ENCODE measurements around the gene C19orf53. TPM values are rescaled to one million over a fixed set of nuclear protein-coding genes. Genes with fewer than 3 reads are reported as not detected.

C19orf53 gene
- total and polyA plus RNA-seq, 10 of the 15 experiments (the other 5 are each of a cell fraction or from before 2014, with no cell fraction given) = 109 to 449 (median 218) TPM

GRCh38 chr19:13741893-13742292 lies 32.4 kb upstream of the C19orf53 start:
- intact Hi-C loops (cut with micrococcal nuclease; ENCODE audit: unreplicated experiment) = no loop called here
- Histone ChIP-seq H3K4me1 (ENCODE audit: control insufficient read depth, insufficient read depth, low read length) (no peaks in the 10 kb centered on the region), H2AFZ (ENCODE audit: control insufficient read depth, low read depth, low read length) (no peak overlapping the region), H3K79me2 (ENCODE audit: control insufficient read depth, insufficient read depth, low read length) (no peaks in the 10 kb centered on the region), H3K27ac (ENCODE audit: control insufficient read depth, insufficient read depth) (no peak overlapping the region), H3K4me2 (ENCODE audit: control insufficient read depth, insufficient read depth) (no peak overlapping the region), H3K27me3 (replicated peaks in 1 of 2; ENCODE audit: control insufficient read depth in 2 of 2, insufficient read depth in 2 of 2, low read length in 1 of 2) (no peaks in the 10 kb centered on the region), H3K36me3 (ENCODE audit: control insufficient read depth in 2 of 2, insufficient read depth in 2 of 2, low read length in 1 of 2) (no peaks in the 10 kb centered on the region), H3K4me3 (no peak overlapping the region), H3K9ac (ENCODE audit: control insufficient read depth, insufficient read depth, low read length) (no peak overlapping the region), H3K9me3 (replicated peaks; ENCODE audit: control insufficient read depth, insufficient read depth, low read length) (no peaks in the 10 kb centered on the region; the same call in 2 of the 3 replicates), H4K20me1 (ENCODE audit: control insufficient read depth, insufficient read depth) (no peaks in the 10 kb centered on the region)
- ChIA-PET POLR2A (interaction anchor here (0.7 kb wide), 1 partner anchor 97 kb away, joined by 3 read pairs; no protein-coding TSS in a partner anchor), SMC1A (ENCODE audit: uncharacterized antibody, unreplicated experiment) (interaction anchor here (0.6 kb wide), 1 partner anchor 152 kb away, joined by 3 read pairs; no protein-coding TSS in a partner anchor), CTCF (interaction anchor here (0.9 kb wide), 1 partner anchor 21 kb away, joined by 3 read pairs; no protein-coding TSS in a partner anchor), RAD21 (ENCODE audit: unreplicated experiment) (no interaction called here)
- no peak for FAIRE-seq
- TF ChIP-seq ZNF384 (IDR thresholded peaks at IDR 0.05; ENCODE audit: borderline replicate concordance, low read depth, low read length) (no peak), HDAC6 (IDR thresholded peaks at IDR 0.05; ENCODE audit: unreplicated experiment) (no peak), ZNF622 (IDR thresholded peaks at IDR 0.05) (no peak), ZNF687 (IDR thresholded peaks at IDR 0.05) (no peak)
- WGBS (ENCODE audit: insufficient coverage, insufficient replicate concordance, low lambda C conversion rate, missing lambda C conversion rate) = 67% methylated on average over 2 of the region's 2 CpGs
- DNase-seq (ENCODE audit: low read depth, low spot score) = no peak
- no peak for ATAC-seq
- in situ Hi-C loops (cut with MboI) = no loop called here
- BruUV-seq (replicated peaks) = no TSS peak

Data from GM12878 (cell line).